ENCODE data around the gene UCK2. TPM values are rescaled to one million over a fixed set of nuclear protein-coding genes. Genes with fewer than 3 reads are reported as not detected.
A peak's percentile ranks its signal among the peaks of the same experiment; 100 is the strongest.

The UCK2 gene
- total and polyA plus RNA-seq, 11 donors, result 4.5 to 53.7 (median 13.9) TPM

- TF ChIP-seq CTCF (IDR thresholded peaks at IDR 0.05) (peak; percentile 18 to 57 (median 42)), POLR2A (IDR thresholded peaks at IDR 0.05) (no peak)
- ATAC-seq (peak; percentile 32 to 80 (median 60)), DNase-seq (peak in 4 of 5 donors; percentile 46 to 65 (median 52))
- H3K27ac ChIP-seq, result peak overlapping the region in 1 of 12 donors; percentile 4
- H3K4me1 ChIP-seq, result peaks cover 0 to 23% (median 0%) of the 10 kb centered on the region in 12 donors
- H3K9me3 ChIP-seq, result peaks cover 0 to 4% (median 0%) of the 10 kb centered on the region in 12 donors
- H3K4me3 ChIP-seq, result no peak overlapping the region
- intact Hi-C loops (cut with DNase I), result loop anchor here in 1 of 10 donors (2.0 kb wide), 1 partner anchor 103 kb away; the partner anchor contains the start of gene TMCO1
- 34 to 47% (median 41%) methylated on average over 4 of the region's 4 CpGs for WGBS, 4 donors
- H3K27me3 ChIP-seq, result no peaks in the 10 kb centered on the region
- no peaks in the 10 kb centered on the region for H3K36me3 ChIP-seq
These were observed 44.1 kb downstream of the UCK2 start for GRCh38 chr1:165871311-165872067.

- TF ChIP-seq POLR2A (IDR thresholded peaks at IDR 0.05) (no peak), CTCF (IDR thresholded peaks at IDR 0.05) (no peak)
- H3K9me3 ChIP-seq, result peaks cover 0 to 9% (median 0%) of the 10 kb centered on the region in 12 donors
- H3K36me3 ChIP-seq, result no peaks in the 10 kb centered on the region
- no peak overlapping the region for H3K27ac ChIP-seq
- H3K27me3 ChIP-seq, result no peaks in the 10 kb centered on the region
- 54 to 86% (median 72%) methylated on average over 5 of the region's 5 CpGs for WGBS, 4 donors
- no peak for ATAC-seq
- H3K4me3 ChIP-seq, result no peak overlapping the region
- intact Hi-C loops (cut with DNase I), result no loop called here
- no peak for DNase-seq
- H3K4me1 ChIP-seq, result peaks cover 0 to 23% (median 0%) of the 10 kb centered on the region in 12 donors
These were observed 46.1 kb downstream of the UCK2 start for GRCh38 chr1:165873481-165873880.

- H3K4me3 ChIP-seq, result no peak overlapping the region
- no peak overlapping the region for H3K27ac ChIP-seq
- intact Hi-C loops (cut with DNase I), result no loop called here
- TF ChIP-seq CTCF (IDR thresholded peaks at IDR 0.05) (no peak), POLR2A (IDR thresholded peaks at IDR 0.05) (no peak)
- no peaks in the 10 kb centered on the region for H3K36me3 ChIP-seq
- no peak for ATAC-seq
- peaks cover 0 to 9% (median 0%) of the 10 kb centered on the region in 12 donors for H3K9me3 ChIP-seq
- no peak for DNase-seq
- peaks cover 0 to 23% (median 0%) of the 10 kb centered on the region in 12 donors for H3K4me1 ChIP-seq
- 92 to 93% (median 93%) methylated on average over 4 of the region's 4 CpGs for WGBS, 4 donors
- H3K27me3 ChIP-seq, result no peaks in the 10 kb centered on the region
These were observed 47.2 kb downstream of the UCK2 start for GRCh38 chr1:165874643-165875042.

- no peak for DNase-seq
- 59 to 70% (median 63%) methylated on average over 3 of the region's 3 CpGs for WGBS, 4 donors
- Histone ChIP-seq H3K27ac (no peak overlapping the region), H3K4me1 (peaks cover 0 to 23% (median 0%) of the 10 kb centered on the region in 12 donors), H3K9me3 (peaks cover 0 to 9% (median 0%) of the 10 kb centered on the region in 12 donors), H3K36me3 (no peaks in the 10 kb centered on the region), H3K27me3 (no peaks in the 10 kb centered on the region), H3K4me3 (no peak overlapping the region)
- ATAC-seq, result no peak
- TF ChIP-seq POLR2A (IDR thresholded peaks at IDR 0.05) (no peak), CTCF (IDR thresholded peaks at IDR 0.05) (no peak)
- intact Hi-C loops (cut with DNase I), result no loop called here
These were observed 47.8 kb downstream of the UCK2 start for GRCh38 chr1:165875171-165875570.

All from heart left ventricle (tissue), 16 donors.